MM.1S (cell line): Measurements from ENCODE around the gene MARF1.
"Not testable (repeated sequence)": the region's sequence is repeated elsewhere in the genome, so short reads cannot be mapped to it uniquely, and the experiment has no call there.

ENCODE experiments used
- CTCF ChIP-seq: fragments of 300-600 bp; sonication (generic); IDR thresholded peaks from 2 replicates; pipeline ENCODE4 v1.5.1; 2016; ENCODE audit warnings: antibody characterized with exemption, low read length, mixed read lengths
- EZH2 ChIP-seq: fragments of 300-600 bp; sonication (generic); optimal IDR thresholded peaks from 2 replicates; pipeline ENCODE3; 2017; ENCODE audit warnings: low read depth, mild to moderate bottlenecking, antibody characterized with exemption, low read length, mixed read lengths

GRCh38 chr16:15644962-15645465 lies 2.1 kb upstream of the MARF1 start:
- not testable (repeated sequence) for TF ChIP-seq EZH2, CTCF
